Fibroblast of lung (primary cell): Measurements from ENCODE around the gene GSPT1. TPM values are rescaled to one million over a fixed set of nuclear protein-coding genes. Genes with fewer than 3 reads are reported as not detected.
"Not testable (repeated sequence)": the region's sequence is repeated elsewhere in the genome, so short reads cannot be mapped to it uniquely, and the experiment has no call there.

Experiments
- DNase-seq, 2 donors: peaks; one replicate each; pipeline versions ENCODE4 v3.0.0 to v3.0.0-alpha.2; 2010; ENCODE audit warnings: low read depth in 2 of 2
- H2AFZ ChIP-seq: 2 replicates; pipeline ENCODE4 v1.5.1; 2012; ENCODE audit warnings: low read length, control low read depth, inconsistent platforms
- H3K27ac ChIP-seq: 2 replicates; pipeline ENCODE4 v1.5.1; 2011; ENCODE audit warnings: low read length, control low read depth; ENCODE audit not compliant: insufficient read depth
- H3K27me3 ChIP-seq: 2 replicates; pipeline ENCODE4 v1.5.1; 2011; ENCODE audit warnings: mild to moderate bottlenecking, low read length; ENCODE audit not compliant: control insufficient read depth, insufficient read depth
- H3K36me3 ChIP-seq: 2 replicates; pipeline ENCODE4 v1.5.1; 2011; ENCODE audit warnings: low read length; ENCODE audit not compliant: control insufficient read depth, insufficient read depth
- H3K4me1 ChIP-seq: 2 replicates; pipeline ENCODE4 v1.5.1; 2011; ENCODE audit warnings: low read length; ENCODE audit not compliant: control insufficient read depth, insufficient read depth; ENCODE audit errors: extremely low read depth
- H3K4me2 ChIP-seq: 2 replicates; pipeline ENCODE4 v1.5.1; 2011; ENCODE audit warnings: low read length, control low read depth; ENCODE audit not compliant: insufficient read depth; ENCODE audit errors: extremely low read depth
- H3K4me3 ChIP-seq, 4 experiments: fragments of 200-600 bp in 1 of 4; sonication (generic) in 1 of 4; replicated peaks in 1 of 4; 2 replicates each; pipeline ENCODE4 v1.5.1; 2011 to 2016; ENCODE audit warnings: low read length in 4 of 4, low read depth in 3 of 4, mild to moderate bottlenecking in 3 of 4, control low read depth in 2 of 4, inconsistent platforms in 1 of 4, mixed read lengths in 1 of 4; ENCODE audit not compliant: insufficient read depth in 1 of 4; ENCODE audit errors: control extremely low read depth in 1 of 4
- H3K79me2 ChIP-seq: 2 replicates; pipeline ENCODE4 v1.5.1; 2012; ENCODE audit warnings: mild to moderate bottlenecking, low read length, inconsistent platforms; ENCODE audit not compliant: control insufficient read depth, insufficient read depth
- H3K9ac ChIP-seq: 2 replicates; pipeline ENCODE4 v1.5.1; 2011; ENCODE audit warnings: mild to moderate bottlenecking, low read length, control low read depth; ENCODE audit not compliant: insufficient read depth
- H3K9me3 ChIP-seq: 2 replicates; pipeline ENCODE4 v1.5.1; 2012; ENCODE audit warnings: low read depth, low read length; ENCODE audit not compliant: control insufficient read depth, insufficient read depth
- H4K20me1 ChIP-seq: 2 replicates; pipeline ENCODE4 v1.5.1; 2011; ENCODE audit warnings: low read length; ENCODE audit not compliant: control insufficient read depth, insufficient read depth; ENCODE audit errors: extremely low read depth
- EZH2 ChIP-seq: IDR thresholded peaks from 2 replicates; pipeline ENCODE4 v1.5.1; 2012; ENCODE audit warnings: low read length, control low read depth, mild to moderate bottlenecking; ENCODE audit errors: missing control alignments
- polyA plus RNA-seq, 2 donors: library from polyadenylated mRNA; depleted of rRNA in 1 of 2; stranded (reverse) in 1 of 2; unstranded in 1 of 2; fragments of >200 nt; gene quantifications; 2 replicates each; pipeline ENCODE4 v1.2.1, GENCODE V29; 2011 to 2012; ENCODE audit warnings: missing spikeins in 1 of 2
- total RNA-seq: library from RNA; depleted of rRNA; stranded (reverse); fragments of >200 nt; gene quantifications from 2 replicates; pipeline ENCODE4 v1.2.1, GENCODE V29; 2014
- TF ChIP-seq, protein P1 (sequence below), 2 donors: IDR thresholded peaks in 1 of 2; conservative IDR thresholded peaks in 1 of 2; 1 replicate in 1 of 2; 2 replicates in 1 of 2; pipeline ENCODE4 v1.5.1; 2011 to 2012; ENCODE audit warnings: low read length in 2 of 2, control low read depth in 1 of 2, inconsistent platforms in 1 of 2, low read depth in 1 of 2, mild to moderate bottlenecking in 1 of 2

GSPT1 gene
- total and polyA plus RNA-seq, 2 donors (not counting 1 experiment from before 2014, with no cell fraction given), result 57.3 to 116 TPM

DNA sequence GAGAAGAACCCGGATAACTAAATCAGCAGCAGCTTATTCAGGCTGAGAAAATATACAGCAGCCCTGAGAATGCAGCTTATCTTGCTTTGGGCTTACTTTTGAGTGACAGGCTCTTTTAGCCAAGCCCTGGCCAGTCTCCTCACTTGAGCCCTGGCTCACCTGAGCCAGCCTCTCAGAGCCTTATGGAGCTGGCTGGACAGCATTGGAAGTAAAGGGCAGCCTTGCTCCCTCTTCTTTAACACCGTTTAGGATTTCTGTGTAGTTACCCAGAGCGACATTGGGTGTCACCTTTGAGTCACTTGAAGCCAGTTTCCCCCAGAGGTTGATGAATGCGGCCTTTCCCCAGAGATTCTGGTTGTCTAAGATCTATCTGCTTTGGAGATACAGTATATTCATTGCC is 33.8 kb upstream of the GSPT1 start:
- Histone ChIP-seq H3K4me3 (no peak overlapping the region), H3K36me3 (no peaks in the 10 kb centered on the region), H3K4me1 (no peaks in the 10 kb centered on the region), H3K9me3 (no peaks in the 10 kb centered on the region), H3K4me2 (no peak overlapping the region), H3K27ac (no peak overlapping the region), H4K20me1 (no peaks in the 10 kb centered on the region), H3K9ac (no peak overlapping the region), H3K79me2 (no peaks in the 10 kb centered on the region), H3K27me3 (no peaks in the 10 kb centered on the region), H2AFZ (no peak overlapping the region)
- TF ChIP-seq, protein P1, sequence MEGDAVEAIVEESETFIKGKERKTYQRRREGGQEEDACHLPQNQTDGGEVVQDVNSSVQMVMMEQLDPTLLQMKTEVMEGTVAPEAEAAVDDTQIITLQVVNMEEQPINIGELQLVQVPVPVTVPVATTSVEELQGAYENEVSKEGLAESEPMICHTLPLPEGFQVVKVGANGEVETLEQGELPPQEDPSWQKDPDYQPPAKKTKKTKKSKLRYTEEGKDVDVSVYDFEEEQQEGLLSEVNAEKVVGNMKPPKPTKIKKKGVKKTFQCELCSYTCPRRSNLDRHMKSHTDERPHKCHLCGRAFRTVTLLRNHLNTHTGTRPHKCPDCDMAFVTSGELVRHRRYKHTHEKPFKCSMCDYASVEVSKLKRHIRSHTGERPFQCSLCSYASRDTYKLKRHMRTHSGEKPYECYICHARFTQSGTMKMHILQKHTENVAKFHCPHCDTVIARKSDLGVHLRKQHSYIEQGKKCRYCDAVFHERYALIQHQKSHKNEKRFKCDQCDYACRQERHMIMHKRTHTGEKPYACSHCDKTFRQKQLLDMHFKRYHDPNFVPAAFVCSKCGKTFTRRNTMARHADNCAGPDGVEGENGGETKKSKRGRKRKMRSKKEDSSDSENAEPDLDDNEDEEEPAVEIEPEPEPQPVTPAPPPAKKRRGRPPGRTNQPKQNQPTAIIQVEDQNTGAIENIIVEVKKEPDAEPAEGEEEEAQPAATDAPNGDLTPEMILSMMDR (conservative IDR thresholded peaks at IDR 0.05 in 1 of 2, IDR thresholded peaks at IDR 0.05 in 1 of 2; ENCODE audit: low read depth in 1 of 2, low read length in 2 of 2), result peak; percentile 38 to 54
- TF ChIP-seq EZH2, result no peak
- peak; percentile 32 to 53 for DNase-seq

DNA sequence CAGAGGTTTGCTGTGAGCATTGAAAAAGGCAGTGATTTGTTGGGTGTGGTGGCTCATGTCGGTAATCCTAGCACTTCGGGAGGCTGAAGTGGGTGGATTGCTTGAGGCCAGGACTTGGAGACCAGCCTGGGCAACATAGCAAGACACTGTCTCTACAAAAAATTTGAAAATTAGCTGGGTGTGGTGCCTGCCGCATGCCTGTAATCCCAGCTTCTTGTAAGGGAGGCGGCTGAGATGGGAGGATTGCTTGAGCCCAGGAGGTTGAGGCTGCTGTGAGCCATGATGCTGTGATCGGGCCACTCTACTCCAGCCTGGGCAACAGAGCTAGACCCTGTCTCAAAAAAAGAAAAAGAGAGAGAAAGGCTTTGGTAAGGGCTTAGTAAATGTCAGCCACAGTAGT is 33.1 kb upstream of the GSPT1 start:
- Histone ChIP-seq H3K4me2 (no peak overlapping the region), H3K79me2 (no peaks in the 10 kb centered on the region), H2AFZ (no peak overlapping the region), H3K27ac (no peak overlapping the region), H3K27me3 (no peaks in the 10 kb centered on the region), H4K20me1 (no peaks in the 10 kb centered on the region), H3K9ac (no peak overlapping the region), H3K4me3 (no peak overlapping the region), H3K9me3 (no peaks in the 10 kb centered on the region), H3K36me3 (no peaks in the 10 kb centered on the region), H3K4me1 (no peaks in the 10 kb centered on the region)
- no peak for DNase-seq
- no peak for TF ChIP-seq EZH2
- TF ChIP-seq, protein P1 (conservative IDR thresholded peaks at IDR 0.05 in 1 of 2, IDR thresholded peaks at IDR 0.05 in 1 of 2; ENCODE audit: low read depth in 1 of 2, low read length in 2 of 2), result no peak

DNA sequence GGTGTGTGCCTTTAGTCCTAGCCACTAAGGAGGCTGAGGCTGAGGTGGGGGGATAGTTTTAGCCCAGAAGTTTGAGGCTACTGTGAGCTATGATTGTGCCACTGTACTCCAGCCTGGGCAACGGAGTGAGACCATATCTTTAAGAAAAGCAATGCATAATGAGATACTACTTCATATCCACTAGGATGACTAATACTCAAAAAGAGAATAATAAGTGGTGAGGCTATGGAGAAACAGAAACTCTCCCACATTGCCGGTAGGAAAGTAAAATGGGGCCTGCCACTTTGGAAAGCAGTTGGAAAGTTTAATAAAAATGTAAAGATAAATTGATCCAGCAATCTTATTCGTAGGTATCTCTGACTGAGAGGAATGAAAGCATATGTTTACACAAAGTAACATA is 30.7 kb upstream of the GSPT1 start:
- Histone ChIP-seq H3K4me1 (no peaks in the 10 kb centered on the region), H3K9ac (no peak overlapping the region), H3K4me2 (no peak overlapping the region), H3K9me3 (no peaks in the 10 kb centered on the region), H3K36me3 (no peaks in the 10 kb centered on the region), H4K20me1 (no peaks in the 10 kb centered on the region), H3K27me3 (no peaks in the 10 kb centered on the region), H2AFZ (no peak overlapping the region), H3K79me2 (no peaks in the 10 kb centered on the region), H3K27ac (no peak overlapping the region), H3K4me3 (no peak overlapping the region)
- DNase-seq, result peak in 1 of 2 donors; percentile 30
- no peak for TF ChIP-seq EZH2
- TF ChIP-seq, protein P1 (conservative IDR thresholded peaks at IDR 0.05 in 1 of 2, IDR thresholded peaks at IDR 0.05 in 1 of 2; ENCODE audit: low read depth in 1 of 2, low read length in 2 of 2), result no peak

DNA sequence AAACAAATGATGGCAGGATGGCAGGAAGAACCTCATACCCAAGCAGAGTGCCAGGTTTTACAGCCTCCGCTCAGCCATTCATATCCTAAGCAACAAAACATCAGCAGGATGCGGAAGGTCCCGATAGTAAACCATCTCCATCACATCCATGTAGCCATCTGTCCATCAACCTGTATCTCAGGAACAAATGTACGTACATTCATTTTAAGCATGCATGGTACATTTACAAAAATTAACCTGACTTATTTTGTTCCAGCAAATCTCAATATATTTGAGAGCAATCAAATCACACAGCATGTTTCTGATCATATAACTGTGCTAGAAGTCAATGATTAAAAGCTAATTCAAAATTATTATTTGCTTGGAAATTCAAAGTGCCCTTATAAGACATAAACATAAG is 26.2 kb upstream of the GSPT1 start, which contains the start of gene NPIPB2:
Gene NPIPB2 (minus strand): TSS at position 101 of the 400 bp plus-strand sequence. CDS start 0 bp downstream, at position 101.
- H3K4me1 ChIP-seq, H3K36me3 ChIP-seq, H3K4me3 ChIP-seq, H4K20me1 ChIP-seq, H3K27me3 ChIP-seq, H3K27ac ChIP-seq, H3K4me2 ChIP-seq, DNase-seq, H3K9ac ChIP-seq, H3K9me3 ChIP-seq, H3K79me2 ChIP-seq, H2AFZ ChIP-seq: not testable (repeated sequence)

DNA sequence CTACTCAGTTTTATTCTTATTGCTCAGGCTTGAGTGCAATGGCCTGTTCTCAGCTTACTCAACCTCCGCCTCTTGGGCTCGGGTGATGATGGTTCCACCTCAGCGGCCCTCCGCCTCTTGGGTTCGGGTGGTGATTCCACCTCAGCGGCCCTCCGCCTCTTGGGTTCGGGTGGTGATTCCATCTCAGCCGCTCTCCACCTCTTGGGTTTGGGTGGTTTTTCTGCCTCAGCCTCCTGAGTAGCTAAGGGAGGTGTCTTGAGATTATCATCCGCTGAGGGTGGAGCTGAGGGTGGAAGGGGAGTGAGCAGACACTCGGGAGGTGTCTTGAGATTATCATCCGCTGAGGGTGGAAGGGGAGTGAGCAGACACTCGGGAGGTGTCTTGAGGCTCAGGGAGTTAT is 11.6 kb upstream of the GSPT1 start:
- not testable (repeated sequence) for H4K20me1 ChIP-seq, DNase-seq, H3K9me3 ChIP-seq, H3K9ac ChIP-seq, H2AFZ ChIP-seq, H3K27me3 ChIP-seq, H3K36me3 ChIP-seq, H3K27ac ChIP-seq, H3K4me3 ChIP-seq, H3K79me2 ChIP-seq, H3K4me1 ChIP-seq, H3K4me2 ChIP-seq
